ENCODE results near the gene ZCCHC10. TPM values are rescaled to one million over a fixed set of nuclear protein-coding genes. Genes with fewer than 3 reads are reported as not detected.

The ZCCHC10 gene
- total and polyA plus RNA-seq, 9 of the 15 experiments (the other 6 are each of a cell fraction or from before 2014, with no cell fraction given), result 11.9 to 146 (median 51.8) TPM

DNA sequence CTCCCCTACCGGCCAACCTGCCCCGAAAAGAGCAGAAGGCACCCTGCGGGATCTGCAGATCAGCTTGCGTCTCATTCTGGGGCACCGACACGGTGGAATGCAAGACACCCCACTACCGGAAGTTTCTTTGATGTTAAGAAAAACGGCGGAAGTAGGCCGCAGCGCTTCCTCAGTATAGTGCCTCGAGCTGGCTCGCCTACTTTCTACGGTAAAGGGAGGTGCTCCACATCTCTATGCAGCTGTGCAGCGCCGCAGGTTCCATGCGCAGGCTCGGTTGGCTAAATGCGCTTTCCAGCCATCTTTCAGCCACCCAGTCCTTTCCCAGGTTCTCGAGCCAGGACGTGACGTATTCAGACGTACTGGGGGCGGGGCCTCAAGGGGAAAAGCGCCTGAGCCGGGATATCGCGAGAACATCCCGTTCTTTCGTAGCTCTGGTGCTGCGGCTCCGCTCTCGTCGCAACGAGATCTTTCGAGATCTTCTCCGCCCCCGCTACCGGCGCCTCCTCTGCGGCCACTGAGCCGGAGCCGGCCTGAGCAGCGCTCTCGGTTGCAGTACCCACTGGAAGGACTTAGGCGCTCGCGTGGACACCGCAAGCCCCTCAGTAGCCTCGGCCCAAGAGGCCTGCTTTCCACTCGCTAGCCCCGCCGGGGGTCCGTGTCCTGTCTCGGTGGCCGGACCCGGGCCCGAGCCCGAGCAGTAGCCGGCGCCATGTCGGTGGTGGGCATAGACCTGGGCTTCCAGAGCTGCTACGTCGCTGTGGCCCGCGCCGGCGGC lies 25.4 kb upstream of the ZCCHC10 start, which contains the start of gene HSPA4 (continued):
- TF ChIP-seq, protein P1, sequence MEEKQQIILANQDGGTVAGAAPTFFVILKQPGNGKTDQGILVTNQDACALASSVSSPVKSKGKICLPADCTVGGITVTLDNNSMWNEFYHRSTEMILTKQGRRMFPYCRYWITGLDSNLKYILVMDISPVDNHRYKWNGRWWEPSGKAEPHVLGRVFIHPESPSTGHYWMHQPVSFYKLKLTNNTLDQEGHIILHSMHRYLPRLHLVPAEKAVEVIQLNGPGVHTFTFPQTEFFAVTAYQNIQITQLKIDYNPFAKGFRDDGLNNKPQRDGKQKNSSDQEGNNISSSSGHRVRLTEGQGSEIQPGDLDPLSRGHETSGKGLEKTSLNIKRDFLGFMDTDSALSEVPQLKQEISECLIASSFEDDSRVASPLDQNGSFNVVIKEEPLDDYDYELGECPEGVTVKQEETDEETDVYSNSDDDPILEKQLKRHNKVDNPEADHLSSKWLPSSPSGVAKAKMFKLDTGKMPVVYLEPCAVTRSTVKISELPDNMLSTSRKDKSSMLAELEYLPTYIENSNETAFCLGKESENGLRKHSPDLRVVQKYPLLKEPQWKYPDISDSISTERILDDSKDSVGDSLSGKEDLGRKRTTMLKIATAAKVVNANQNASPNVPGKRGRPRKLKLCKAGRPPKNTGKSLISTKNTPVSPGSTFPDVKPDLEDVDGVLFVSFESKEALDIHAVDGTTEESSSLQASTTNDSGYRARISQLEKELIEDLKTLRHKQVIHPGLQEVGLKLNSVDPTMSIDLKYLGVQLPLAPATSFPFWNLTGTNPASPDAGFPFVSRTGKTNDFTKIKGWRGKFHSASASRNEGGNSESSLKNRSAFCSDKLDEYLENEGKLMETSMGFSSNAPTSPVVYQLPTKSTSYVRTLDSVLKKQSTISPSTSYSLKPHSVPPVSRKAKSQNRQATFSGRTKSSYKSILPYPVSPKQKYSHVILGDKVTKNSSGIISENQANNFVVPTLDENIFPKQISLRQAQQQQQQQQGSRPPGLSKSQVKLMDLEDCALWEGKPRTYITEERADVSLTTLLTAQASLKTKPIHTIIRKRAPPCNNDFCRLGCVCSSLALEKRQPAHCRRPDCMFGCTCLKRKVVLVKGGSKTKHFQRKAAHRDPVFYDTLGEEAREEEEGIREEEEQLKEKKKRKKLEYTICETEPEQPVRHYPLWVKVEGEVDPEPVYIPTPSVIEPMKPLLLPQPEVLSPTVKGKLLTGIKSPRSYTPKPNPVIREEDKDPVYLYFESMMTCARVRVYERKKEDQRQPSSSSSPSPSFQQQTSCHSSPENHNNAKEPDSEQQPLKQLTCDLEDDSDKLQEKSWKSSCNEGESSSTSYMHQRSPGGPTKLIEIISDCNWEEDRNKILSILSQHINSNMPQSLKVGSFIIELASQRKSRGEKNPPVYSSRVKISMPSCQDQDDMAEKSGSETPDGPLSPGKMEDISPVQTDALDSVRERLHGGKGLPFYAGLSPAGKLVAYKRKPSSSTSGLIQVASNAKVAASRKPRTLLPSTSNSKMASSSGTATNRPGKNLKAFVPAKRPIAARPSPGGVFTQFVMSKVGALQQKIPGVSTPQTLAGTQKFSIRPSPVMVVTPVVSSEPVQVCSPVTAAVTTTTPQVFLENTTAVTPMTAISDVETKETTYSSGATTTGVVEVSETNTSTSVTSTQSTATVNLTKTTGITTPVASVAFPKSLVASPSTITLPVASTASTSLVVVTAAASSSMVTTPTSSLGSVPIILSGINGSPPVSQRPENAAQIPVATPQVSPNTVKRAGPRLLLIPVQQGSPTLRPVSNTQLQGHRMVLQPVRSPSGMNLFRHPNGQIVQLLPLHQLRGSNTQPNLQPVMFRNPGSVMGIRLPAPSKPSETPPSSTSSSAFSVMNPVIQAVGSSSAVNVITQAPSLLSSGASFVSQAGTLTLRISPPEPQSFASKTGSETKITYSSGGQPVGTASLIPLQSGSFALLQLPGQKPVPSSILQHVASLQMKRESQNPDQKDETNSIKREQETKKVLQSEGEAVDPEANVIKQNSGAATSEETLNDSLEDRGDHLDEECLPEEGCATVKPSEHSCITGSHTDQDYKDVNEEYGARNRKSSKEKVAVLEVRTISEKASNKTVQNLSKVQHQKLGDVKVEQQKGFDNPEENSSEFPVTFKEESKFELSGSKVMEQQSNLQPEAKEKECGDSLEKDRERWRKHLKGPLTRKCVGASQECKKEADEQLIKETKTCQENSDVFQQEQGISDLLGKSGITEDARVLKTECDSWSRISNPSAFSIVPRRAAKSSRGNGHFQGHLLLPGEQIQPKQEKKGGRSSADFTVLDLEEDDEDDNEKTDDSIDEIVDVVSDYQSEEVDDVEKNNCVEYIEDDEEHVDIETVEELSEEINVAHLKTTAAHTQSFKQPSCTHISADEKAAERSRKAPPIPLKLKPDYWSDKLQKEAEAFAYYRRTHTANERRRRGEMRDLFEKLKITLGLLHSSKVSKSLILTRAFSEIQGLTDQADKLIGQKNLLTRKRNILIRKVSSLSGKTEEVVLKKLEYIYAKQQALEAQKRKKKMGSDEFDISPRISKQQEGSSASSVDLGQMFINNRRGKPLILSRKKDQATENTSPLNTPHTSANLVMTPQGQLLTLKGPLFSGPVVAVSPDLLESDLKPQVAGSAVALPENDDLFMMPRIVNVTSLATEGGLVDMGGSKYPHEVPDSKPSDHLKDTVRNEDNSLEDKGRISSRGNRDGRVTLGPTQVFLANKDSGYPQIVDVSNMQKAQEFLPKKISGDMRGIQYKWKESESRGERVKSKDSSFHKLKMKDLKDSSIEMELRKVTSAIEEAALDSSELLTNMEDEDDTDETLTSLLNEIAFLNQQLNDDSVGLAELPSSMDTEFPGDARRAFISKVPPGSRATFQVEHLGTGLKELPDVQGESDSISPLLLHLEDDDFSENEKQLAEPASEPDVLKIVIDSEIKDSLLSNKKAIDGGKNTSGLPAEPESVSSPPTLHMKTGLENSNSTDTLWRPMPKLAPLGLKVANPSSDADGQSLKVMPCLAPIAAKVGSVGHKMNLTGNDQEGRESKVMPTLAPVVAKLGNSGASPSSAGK (IDR thresholded peaks at IDR 0.05), result 0 out of 2 replicates have a peak, but pooled peaks have one; percentile 6
- TF ChIP-seq ARID2 (IDR thresholded peaks at IDR 0.05) (no peak), MTF1 (CRISPR knock-in tag; IDR thresholded peaks at IDR 0.05; ENCODE audit: borderline replicate concordance) (no peak), NFIC (IDR thresholded peaks at IDR 0.05) (peak; percentile 56), CREB1 (IDR thresholded peaks at IDR 0.05) (peak; percentile 94), CREB1 (CRISPR knock-in tag; IDR thresholded peaks at IDR 0.05) (peak; percentile 91), ZNF785 (CRISPR knock-in tag; IDR thresholded peaks at IDR 0.05) (no peak), HNRNPL (IDR thresholded peaks at IDR 0.05; ENCODE audit: low read depth, low read length) (0 out of 2 replicates have a peak, but pooled peaks have one; percentile 21), ETV5 (CRISPR knock-in tag; IDR thresholded peaks at IDR 0.05; ENCODE audit: low read depth) (peak; percentile 82), ZNF57 (CRISPR knock-in tag; IDR thresholded peaks at IDR 0.05) (no peak), MCM7 (IDR thresholded peaks at IDR 0.05) (no peak), ZNF239 (CRISPR knock-in tag; IDR thresholded peaks at IDR 0.05) (no peak), ZZZ3 (IDR thresholded peaks at IDR 0.05) (no peak)
- TF ChIP-seq, protein P2, sequence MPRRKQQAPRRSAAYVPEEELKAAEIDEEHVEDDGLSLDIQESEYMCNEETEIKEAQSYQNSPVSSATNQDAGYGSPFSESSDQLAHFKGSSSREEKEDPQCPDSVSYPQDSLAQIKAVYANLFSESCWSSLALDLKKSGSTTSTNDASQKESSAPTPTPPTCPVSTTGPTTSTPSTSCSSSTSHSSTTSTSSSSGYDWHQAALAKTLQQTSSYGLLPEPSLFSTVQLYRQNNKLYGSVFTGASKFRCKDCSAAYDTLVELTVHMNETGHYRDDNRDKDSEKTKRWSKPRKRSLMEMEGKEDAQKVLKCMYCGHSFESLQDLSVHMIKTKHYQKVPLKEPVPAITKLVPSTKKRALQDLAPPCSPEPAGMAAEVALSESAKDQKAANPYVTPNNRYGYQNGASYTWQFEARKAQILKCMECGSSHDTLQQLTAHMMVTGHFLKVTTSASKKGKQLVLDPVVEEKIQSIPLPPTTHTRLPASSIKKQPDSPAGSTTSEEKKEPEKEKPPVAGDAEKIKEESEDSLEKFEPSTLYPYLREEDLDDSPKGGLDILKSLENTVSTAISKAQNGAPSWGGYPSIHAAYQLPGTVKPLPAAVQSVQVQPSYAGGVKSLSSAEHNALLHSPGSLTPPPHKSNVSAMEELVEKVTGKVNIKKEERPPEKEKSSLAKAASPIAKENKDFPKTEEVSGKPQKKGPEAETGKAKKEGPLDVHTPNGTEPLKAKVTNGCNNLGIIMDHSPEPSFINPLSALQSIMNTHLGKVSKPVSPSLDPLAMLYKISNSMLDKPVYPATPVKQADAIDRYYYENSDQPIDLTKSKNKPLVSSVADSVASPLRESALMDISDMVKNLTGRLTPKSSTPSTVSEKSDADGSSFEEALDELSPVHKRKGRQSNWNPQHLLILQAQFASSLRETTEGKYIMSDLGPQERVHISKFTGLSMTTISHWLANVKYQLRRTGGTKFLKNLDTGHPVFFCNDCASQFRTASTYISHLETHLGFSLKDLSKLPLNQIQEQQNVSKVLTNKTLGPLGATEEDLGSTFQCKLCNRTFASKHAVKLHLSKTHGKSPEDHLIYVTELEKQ (CRISPR knock-in tag; IDR thresholded peaks at IDR 0.05), result no peak
